Gastroesophageal sphincter (tissue), 4 donors: ENCODE measurements around the gene ALK. TPM values are rescaled to one million over a fixed set of nuclear protein-coding genes. Genes with fewer than 3 reads are reported as not detected.

Experiments
- ATAC-seq: fragments of 150-250 bp; one replicate; pipeline ENCODE4 v1.9.1; 2016; ENCODE audit warnings: mild to moderate bottlenecking, moderate library complexity
- H3K27ac ChIP-seq, 4 donors: fragments of 200-600 bp; sonication (generic) in 3 of 4; 1 replicate in 3 of 4; 2 replicates in 1 of 4; pipeline ENCODE4 v1.5.1; 2016 to 2019
- H3K27me3 ChIP-seq: fragments of 200-600 bp; sonication (generic); one replicate; pipeline ENCODE4 v1.5.1; 2019
- H3K36me3 ChIP-seq, 2 donors: fragments of 200-600 bp; sonication (generic); one replicate each; pipeline ENCODE4 v1.5.1; 2019; ENCODE audit warnings: control low read depth in 1 of 2
- H3K4me1 ChIP-seq, 3 donors: fragments of 200-600 bp; sonication (generic); 1 replicate in 2 of 3; 2 replicates in 1 of 3; pipeline ENCODE4 v1.5.1; 2016 to 2019; ENCODE audit warnings: control low read depth in 2 of 3
- H3K4me3 ChIP-seq, 2 donors: fragments of 200-600 bp; sonication (generic); one replicate each; pipeline ENCODE4 v1.5.1; 2019; ENCODE audit warnings: mild to moderate bottlenecking in 1 of 2, moderate library complexity in 1 of 2
- H3K9me3 ChIP-seq, 3 donors: fragments of 200-600 bp; sonication (generic); one replicate each; pipeline ENCODE4 v1.5.1; 2017 to 2019; ENCODE audit warnings: control low read depth in 2 of 3
- CTCF ChIP-seq, 4 experiments: fragments of 200-600 bp in 2 of 4; fragments of 450-650 bp in 2 of 4; sonication (generic) in 1 of 4; IDR thresholded peaks; one replicate each; pipeline ENCODE4 v1.5.1; 2017 to 2019; ENCODE audit warnings: antibody characterized with exemption in 4 of 4, mild to moderate bottlenecking in 2 of 4, moderate library complexity in 2 of 4
- EP300 ChIP-seq: sonication (generic); formaldehyde crosslinking; IDR thresholded peaks from one replicate; pipeline ENCODE4 v1.6.1; 2017; ENCODE audit warnings: antibody characterized with exemption, mild to moderate bottlenecking
- POLR2A ChIP-seq, 2 donors: fragments of 450-650 bp; IDR thresholded peaks; one replicate each; pipeline ENCODE4 v1.6.1; 2017; ENCODE audit warnings: antibody characterized with exemption in 2 of 2, mild to moderate bottlenecking in 2 of 2, moderate library complexity in 1 of 2
- POLR2AphosphoS5 ChIP-seq: sonication (generic); formaldehyde crosslinking; IDR thresholded peaks from one replicate; pipeline ENCODE4 v1.6.1; 2017; ENCODE audit warnings: antibody characterized with exemption
- WGBS, 2 donors: methylation state at CpG; one replicate each; pipeline ENCODE4 v1.1.5; 2018; ENCODE audit warnings: low coverage in 1 of 2; 5-methylcytosine and 5-hydroxymethylcytosine counted together
- total RNA-seq, 4 donors: library from RNA; depleted of rRNA; stranded (reverse); fragments of >200 nt; gene quantifications; one replicate each; pipeline ENCODE4 v1.1.0, GENCODE V29; 2016

Gene ALK
- total RNA-seq, 4 donors from 2014 or later, result 0.94 to 1.6 (median 1.1) TPM

GRCh38 chr2:29304399-29305060 is 616.9 kb downstream of the ALK start:
- TF ChIP-seq CTCF (IDR thresholded peaks at IDR 0.05) (no peak), POLR2AphosphoS5 (no peak), EP300 (no peak)
- no peak overlapping the region for H3K4me3 ChIP-seq
- ATAC-seq, result no peak
- WGBS, 2 donors, result 66% methylated on average over 2 to 3 of the region's 4 CpGs
- H3K27ac ChIP-seq, result no peak overlapping the region
- no peaks in the 10 kb centered on the region for H3K4me1 ChIP-seq
- peaks cover 6% of the 10 kb centered on the region for H3K27me3 ChIP-seq
- H3K36me3 ChIP-seq, result no peaks in the 10 kb centered on the region
- H3K9me3 ChIP-seq, result no peaks in the 10 kb centered on the region

- Histone ChIP-seq H3K4me1 (no peaks in the 10 kb centered on the region), H3K36me3 (no peaks in the 10 kb centered on the region), H3K4me3 (no peak overlapping the region), H3K27ac (no peak overlapping the region), H3K9me3 (no peaks in the 10 kb centered on the region), H3K27me3 (peaks cover 19% of the 10 kb centered on the region)
- 71 to 77% methylated on average over 6 to 9 of the region's 10 CpGs for WGBS, 2 donors
- TF ChIP-seq CTCF (IDR thresholded peaks at IDR 0.05) (no peak), POLR2AphosphoS5 (no peak), POLR2A (IDR thresholded peaks at IDR 0.05) (no peak), EP300 (no peak)
- ATAC-seq, result no peak
Observed at GRCh38 chr2:29296585-29296984, 624.8 kb downstream of the ALK start.

GRCh38 chr2:29295845-29296244 is 625.5 kb downstream of the ALK start:
- H3K9me3 ChIP-seq, result no peaks in the 10 kb centered on the region
- no peak for TF ChIP-seq POLR2A (IDR thresholded peaks at IDR 0.05)
- TF ChIP-seq EP300, result no peak
- no peak for TF ChIP-seq POLR2AphosphoS5
- TF ChIP-seq CTCF (IDR thresholded peaks at IDR 0.05), result no peak
- H3K36me3 ChIP-seq, result no peaks in the 10 kb centered on the region
- H3K4me3 ChIP-seq, result no peak overlapping the region
- H3K27ac ChIP-seq, result no peak overlapping the region
- 40% methylated on average over 2 of the region's 4 CpGs; no CpG with 5 or more reads in 1 of the 2 donors for WGBS, 2 donors
- H3K27me3 ChIP-seq, result peaks cover 24% of the 10 kb centered on the region
- ATAC-seq, result no peak
- H3K4me1 ChIP-seq, result no peaks in the 10 kb centered on the region

GRCh38 chr2:29293830-29294438 is 627.5 kb downstream of the ALK start:
- TF ChIP-seq CTCF (IDR thresholded peaks at IDR 0.05) (no peak), POLR2A (IDR thresholded peaks at IDR 0.05) (no peak), EP300 (no peak), POLR2AphosphoS5 (no peak)
- 9 to 26% methylated on average over 5 of the region's 5 CpGs for WGBS, 2 donors
- Histone ChIP-seq H3K4me1 (no peaks in the 10 kb centered on the region), H3K4me3 (no peak overlapping the region), H3K9me3 (no peaks in the 10 kb centered on the region), H3K36me3 (no peaks in the 10 kb centered on the region), H3K27me3 (peaks cover 32% of the 10 kb centered on the region), H3K27ac (no peak overlapping the region)
- no peak for ATAC-seq
